H1 (cell line): ENCODE measurements around the gene SLC27A5. TPM values are rescaled to one million over a fixed set of nuclear protein-coding genes. Genes with fewer than 3 reads are reported as not detected.

Source experiments
- CBX8 ChIP-seq: fragments of 300-800, 300-1000 bp; sonication (generic); IDR thresholded peaks from 2 replicates; pipeline ENCODE4 v1.7.1; 2016; ENCODE audit warnings: low read depth, low read length, borderline replicate concordance
- JUND ChIP-seq: IDR thresholded peaks from 2 replicates; pipeline ENCODE4 v1.6.1; 2011; ENCODE audit warnings: mild to moderate bottlenecking, improper control_type of control experiment, low read length
- POLR2A ChIP-seq, 2 experiments: IDR thresholded peaks; 1 replicate in 1 of 2; 2 replicates in 1 of 2; pipeline ENCODE4 v1.6.1; 2011; ENCODE audit warnings: low read depth in 2 of 2, low read length in 2 of 2, mild to moderate bottlenecking in 2 of 2; ENCODE audit errors: control extremely low read depth in 1 of 2
- POLR2AphosphoS5 ChIP-seq: IDR thresholded peaks from 2 replicates; pipeline ENCODE4 v1.6.1; 2011; ENCODE audit warnings: low read depth, low read length
- RFX5 ChIP-seq: IDR thresholded peaks from 2 replicates; pipeline ENCODE4 v1.6.1; 2011; ENCODE audit warnings: low read depth, low read length, improper control_type of control experiment, borderline replicate concordance
- polyA plus RNA-seq, 7 experiments: library from polyadenylated mRNA; depleted of rRNA in 3 of 7; stranded (reverse) in 5 of 7; unstranded in 2 of 7; fragments of >200 nt in 5 of 7; fragments of 200-250 nt in 2 of 7; gene quantifications; 1 replicate in 5 of 7; 2 replicates in 1 of 7; 4 replicates in 1 of 7; pipeline versions ENCODE4 v1.2.1 to v1.2.3, GENCODE V29; 2011 to 2013; ENCODE audit warnings: missing spikeins in 2 of 7, mixed read lengths in 2 of 7
- total RNA-seq: library from RNA; stranded (reverse); fragmentation: NEBNext Ultra II Directional; extraction: Animal tissue kit (Norgen Biotek cat#: 25700); gene quantifications from 2 replicates; pipeline ENCODE4 v1.2.1, GENCODE V29; 2021
- TF ChIP-seq, protein P1 (sequence below): fragments of 300-600 bp; sonication (generic); IDR thresholded peaks from 2 replicates; pipeline ENCODE4 v1.7.1; 2012; ENCODE audit warnings: low read length, moderate library complexity, mild to moderate bottlenecking, inconsistent platforms; ENCODE audit not compliant: insufficient replicate concordance

The SLC27A5 gene
- total and polyA plus RNA-seq, 2 of the 8 experiments (the other 6 are each of a cell fraction or from before 2014, with no cell fraction given), result 25.1 to 80.5 TPM

DNA sequence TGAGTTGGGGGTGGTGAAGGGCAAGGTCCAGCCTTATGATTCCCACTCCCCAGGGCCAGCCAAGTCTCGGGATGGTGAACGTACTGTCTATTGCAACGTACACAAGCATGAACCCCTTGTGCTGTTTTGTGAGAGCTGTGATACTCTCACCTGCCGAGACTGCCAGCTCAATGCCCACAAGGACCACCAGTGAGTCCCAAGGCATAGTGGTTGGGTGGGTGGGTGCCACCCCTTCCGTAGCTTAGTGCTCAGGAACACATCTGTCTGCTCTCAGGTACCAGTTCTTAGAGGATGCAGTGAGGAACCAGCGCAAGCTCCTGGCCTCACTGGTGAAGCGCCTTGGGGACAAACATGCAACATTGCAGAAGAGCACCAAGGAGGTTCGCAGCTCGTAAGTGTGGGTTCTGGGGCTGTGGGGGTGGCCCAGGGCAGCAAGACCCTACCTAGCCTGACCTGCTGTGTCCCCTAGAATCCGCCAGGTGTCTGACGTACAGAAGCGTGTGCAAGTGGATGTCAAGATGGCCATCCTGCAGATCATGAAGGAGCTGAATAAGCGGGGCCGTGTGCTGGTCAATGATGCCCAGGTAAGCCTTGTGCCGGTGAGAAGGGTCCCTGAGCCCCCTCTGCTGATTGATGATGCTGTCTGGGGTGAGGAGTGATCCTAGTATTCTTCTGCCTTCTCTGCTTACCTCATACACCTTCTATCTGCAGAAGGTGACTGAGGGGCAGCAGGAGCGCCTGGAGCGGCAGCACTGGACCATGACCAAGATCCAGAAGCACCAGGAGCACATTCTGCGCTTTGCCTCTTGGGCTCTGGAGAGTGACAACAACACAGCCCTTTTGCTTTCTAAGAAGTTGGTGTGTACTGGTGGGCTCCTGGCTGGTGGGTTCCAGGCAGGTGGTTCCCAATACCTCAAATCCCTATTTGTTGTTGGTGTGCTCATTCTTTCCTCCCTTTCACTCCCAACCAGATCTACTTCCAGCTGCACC is 35.8 kb upstream of the SLC27A5 start (continued):
- TF ChIP-seq, protein P1, sequence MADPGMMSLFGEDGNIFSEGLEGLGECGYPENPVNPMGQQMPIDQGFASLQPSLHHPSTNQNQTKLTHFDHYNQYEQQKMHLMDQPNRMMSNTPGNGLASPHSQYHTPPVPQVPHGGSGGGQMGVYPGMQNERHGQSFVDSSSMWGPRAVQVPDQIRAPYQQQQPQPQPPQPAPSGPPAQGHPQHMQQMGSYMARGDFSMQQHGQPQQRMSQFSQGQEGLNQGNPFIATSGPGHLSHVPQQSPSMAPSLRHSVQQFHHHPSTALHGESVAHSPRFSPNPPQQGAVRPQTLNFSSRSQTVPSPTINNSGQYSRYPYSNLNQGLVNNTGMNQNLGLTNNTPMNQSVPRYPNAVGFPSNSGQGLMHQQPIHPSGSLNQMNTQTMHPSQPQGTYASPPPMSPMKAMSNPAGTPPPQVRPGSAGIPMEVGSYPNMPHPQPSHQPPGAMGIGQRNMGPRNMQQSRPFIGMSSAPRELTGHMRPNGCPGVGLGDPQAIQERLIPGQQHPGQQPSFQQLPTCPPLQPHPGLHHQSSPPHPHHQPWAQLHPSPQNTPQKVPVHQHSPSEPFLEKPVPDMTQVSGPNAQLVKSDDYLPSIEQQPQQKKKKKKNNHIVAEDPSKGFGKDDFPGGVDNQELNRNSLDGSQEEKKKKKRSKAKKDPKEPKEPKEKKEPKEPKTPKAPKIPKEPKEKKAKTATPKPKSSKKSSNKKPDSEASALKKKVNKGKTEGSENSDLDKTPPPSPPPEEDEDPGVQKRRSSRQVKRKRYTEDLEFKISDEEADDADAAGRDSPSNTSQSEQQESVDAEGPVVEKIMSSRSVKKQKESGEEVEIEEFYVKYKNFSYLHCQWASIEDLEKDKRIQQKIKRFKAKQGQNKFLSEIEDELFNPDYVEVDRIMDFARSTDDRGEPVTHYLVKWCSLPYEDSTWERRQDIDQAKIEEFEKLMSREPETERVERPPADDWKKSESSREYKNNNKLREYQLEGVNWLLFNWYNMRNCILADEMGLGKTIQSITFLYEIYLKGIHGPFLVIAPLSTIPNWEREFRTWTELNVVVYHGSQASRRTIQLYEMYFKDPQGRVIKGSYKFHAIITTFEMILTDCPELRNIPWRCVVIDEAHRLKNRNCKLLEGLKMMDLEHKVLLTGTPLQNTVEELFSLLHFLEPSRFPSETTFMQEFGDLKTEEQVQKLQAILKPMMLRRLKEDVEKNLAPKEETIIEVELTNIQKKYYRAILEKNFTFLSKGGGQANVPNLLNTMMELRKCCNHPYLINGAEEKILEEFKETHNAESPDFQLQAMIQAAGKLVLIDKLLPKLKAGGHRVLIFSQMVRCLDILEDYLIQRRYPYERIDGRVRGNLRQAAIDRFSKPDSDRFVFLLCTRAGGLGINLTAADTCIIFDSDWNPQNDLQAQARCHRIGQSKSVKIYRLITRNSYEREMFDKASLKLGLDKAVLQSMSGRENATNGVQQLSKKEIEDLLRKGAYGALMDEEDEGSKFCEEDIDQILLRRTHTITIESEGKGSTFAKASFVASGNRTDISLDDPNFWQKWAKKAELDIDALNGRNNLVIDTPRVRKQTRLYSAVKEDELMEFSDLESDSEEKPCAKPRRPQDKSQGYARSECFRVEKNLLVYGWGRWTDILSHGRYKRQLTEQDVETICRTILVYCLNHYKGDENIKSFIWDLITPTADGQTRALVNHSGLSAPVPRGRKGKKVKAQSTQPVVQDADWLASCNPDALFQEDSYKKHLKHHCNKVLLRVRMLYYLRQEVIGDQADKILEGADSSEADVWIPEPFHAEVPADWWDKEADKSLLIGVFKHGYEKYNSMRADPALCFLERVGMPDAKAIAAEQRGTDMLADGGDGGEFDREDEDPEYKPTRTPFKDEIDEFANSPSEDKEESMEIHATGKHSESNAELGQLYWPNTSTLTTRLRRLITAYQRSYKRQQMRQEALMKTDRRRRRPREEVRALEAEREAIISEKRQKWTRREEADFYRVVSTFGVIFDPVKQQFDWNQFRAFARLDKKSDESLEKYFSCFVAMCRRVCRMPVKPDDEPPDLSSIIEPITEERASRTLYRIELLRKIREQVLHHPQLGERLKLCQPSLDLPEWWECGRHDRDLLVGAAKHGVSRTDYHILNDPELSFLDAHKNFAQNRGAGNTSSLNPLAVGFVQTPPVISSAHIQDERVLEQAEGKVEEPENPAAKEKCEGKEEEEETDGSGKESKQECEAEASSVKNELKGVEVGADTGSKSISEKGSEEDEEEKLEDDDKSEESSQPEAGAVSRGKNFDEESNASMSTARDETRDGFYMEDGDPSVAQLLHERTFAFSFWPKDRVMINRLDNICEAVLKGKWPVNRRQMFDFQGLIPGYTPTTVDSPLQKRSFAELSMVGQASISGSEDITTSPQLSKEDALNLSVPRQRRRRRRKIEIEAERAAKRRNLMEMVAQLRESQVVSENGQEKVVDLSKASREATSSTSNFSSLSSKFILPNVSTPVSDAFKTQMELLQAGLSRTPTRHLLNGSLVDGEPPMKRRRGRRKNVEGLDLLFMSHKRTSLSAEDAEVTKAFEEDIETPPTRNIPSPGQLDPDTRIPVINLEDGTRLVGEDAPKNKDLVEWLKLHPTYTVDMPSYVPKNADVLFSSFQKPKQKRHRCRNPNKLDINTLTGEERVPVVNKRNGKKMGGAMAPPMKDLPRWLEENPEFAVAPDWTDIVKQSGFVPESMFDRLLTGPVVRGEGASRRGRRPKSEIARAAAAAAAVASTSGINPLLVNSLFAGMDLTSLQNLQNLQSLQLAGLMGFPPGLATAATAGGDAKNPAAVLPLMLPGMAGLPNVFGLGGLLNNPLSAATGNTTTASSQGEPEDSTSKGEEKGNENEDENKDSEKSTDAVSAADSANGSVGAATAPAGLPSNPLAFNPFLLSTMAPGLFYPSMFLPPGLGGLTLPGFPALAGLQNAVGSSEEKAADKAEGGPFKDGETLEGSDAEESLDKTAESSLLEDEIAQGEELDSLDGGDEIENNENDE, result no peak
- TF ChIP-seq CBX8 (no peak), POLR2A (IDR thresholded peaks at IDR 0.05; ENCODE audit: control extremely low read depth in 1 of 2, low read depth in 2 of 2, low read length in 2 of 2) (peak; percentile 43 to 64; a peak in 2 of 3 replicates), RFX5 (no peak), POLR2AphosphoS5 (peak; percentile 83), JUND (no peak)
